GM13977 (cell line): Measurements from ENCODE around the gene CDC42BPA.

Source experiments
- DNase-seq: peaks from one replicate; pipeline ENCODE4 v3.0.0; 2012; ENCODE audit warnings: low spot score
- CTCF ChIP-seq: IDR thresholded peaks from 2 replicates; pipeline ENCODE4 v1.5.1; 2012; ENCODE audit warnings: mild to moderate bottlenecking, control low read depth; ENCODE audit not compliant: insufficient read depth; ENCODE audit errors: extremely low read depth, missing control alignments
- in situ Hi-C: fragments of 300-500 bp; cut with MboI; formaldehyde crosslinking; loops from one replicate; pipeline ENCODE4 v1.12.0; 2022; ENCODE audit warnings: low sequenced_read_pairs, low pct_unique_long_range_greater_than_20kb, mixed read lengths, inconsistent platforms; ENCODE audit not compliant: unreplicated experiment

CDC42BPA gene

GRCh38 chr1:227330279-227331076 is 12.2 kb upstream of the CDC42BPA start:
- in situ Hi-C loops: no loop called here
- no peak for DNase-seq
- TF ChIP-seq CTCF: no peak

GRCh38 chr1:227328405-227329019 is 10.2 kb upstream of the CDC42BPA start:
- no peak for TF ChIP-seq CTCF
- DNase-seq: no peak
- in situ Hi-C loops: no loop called here

- in situ Hi-C loops: no loop called here
- DNase-seq: no peak
- no peak for TF ChIP-seq CTCF
These were observed 6.9 kb upstream of the CDC42BPA start for GRCh38 chr1:227325156-227325555.

- no peak for TF ChIP-seq CTCF
- in situ Hi-C loops: no loop called here
- no peak for DNase-seq
These were observed 5.6 kb upstream of the CDC42BPA start for GRCh38 chr1:227323967-227324268.

- DNase-seq: no peak
- in situ Hi-C loops: no loop called here
- no peak for TF ChIP-seq CTCF
These were observed 5.1 kb upstream of the CDC42BPA start for GRCh38 chr1:227323171-227323966.

- no peak for DNase-seq
- TF ChIP-seq CTCF: no peak
- in situ Hi-C loops: no loop called here
These were observed 4.1 kb upstream of the CDC42BPA start for GRCh38 chr1:227322376-227322775.
